Measurements from ENCODE around the gene SHROOM3. TPM values are rescaled to one million over a fixed set of nuclear protein-coding genes. Genes with fewer than 3 reads are reported as not detected.

The SHROOM3 gene
- total and polyA plus RNA-seq, 7 donors = 5.1 to 71.0 (median 28.2) TPM

DNA sequence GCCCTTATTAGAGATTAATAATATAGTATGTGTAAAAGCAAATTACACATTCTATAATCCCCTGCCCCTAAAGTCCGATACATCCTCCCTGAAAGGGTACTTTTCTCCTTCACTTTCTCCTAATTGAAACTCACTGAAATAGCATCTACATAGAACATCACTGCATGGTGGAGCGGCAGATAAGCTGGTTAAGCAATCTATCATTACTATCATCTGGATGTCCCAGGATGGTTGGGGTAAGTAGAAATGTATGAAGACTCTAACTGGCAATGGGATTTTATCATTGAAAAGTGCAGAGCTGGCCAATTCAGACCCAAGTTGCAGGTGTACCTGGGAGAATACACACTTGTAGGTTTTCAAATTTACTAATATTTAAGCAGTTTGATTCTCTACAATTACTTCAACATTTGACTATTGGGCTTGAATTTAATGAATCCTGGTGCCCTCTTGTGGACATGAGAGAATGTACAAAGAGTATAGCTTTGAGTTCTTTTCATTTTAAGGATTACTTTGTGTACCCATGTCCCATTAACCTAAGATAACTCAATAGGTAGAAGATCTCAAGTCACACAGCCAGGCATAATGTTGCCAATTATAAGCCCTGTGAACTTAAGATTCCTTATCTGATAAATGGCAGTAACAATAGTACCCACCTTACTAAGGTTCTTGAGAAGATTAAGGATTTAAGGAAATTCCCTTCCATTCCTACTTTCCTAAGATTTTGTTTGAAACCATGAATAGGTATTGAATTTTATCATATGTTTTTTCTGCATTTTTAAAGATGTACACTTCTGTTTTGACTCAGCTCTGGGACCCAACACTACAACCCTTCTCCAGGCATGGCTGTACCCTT lies 69.8 kb downstream of the SHROOM3 start:
- no peak overlapping the region for H3K4me3 ChIP-seq
- no peaks in the 10 kb centered on the region for H3K4me1 ChIP-seq
- no peaks in the 10 kb centered on the region for H3K27me3 ChIP-seq
- WGBS, 2 donors = 63 to 76% methylated on average over 2 of the region's 2 CpGs
- TF ChIP-seq POLR2AphosphoS5 (IDR thresholded peaks at IDR 0.05) = no peak
- TF ChIP-seq, protein P1, sequence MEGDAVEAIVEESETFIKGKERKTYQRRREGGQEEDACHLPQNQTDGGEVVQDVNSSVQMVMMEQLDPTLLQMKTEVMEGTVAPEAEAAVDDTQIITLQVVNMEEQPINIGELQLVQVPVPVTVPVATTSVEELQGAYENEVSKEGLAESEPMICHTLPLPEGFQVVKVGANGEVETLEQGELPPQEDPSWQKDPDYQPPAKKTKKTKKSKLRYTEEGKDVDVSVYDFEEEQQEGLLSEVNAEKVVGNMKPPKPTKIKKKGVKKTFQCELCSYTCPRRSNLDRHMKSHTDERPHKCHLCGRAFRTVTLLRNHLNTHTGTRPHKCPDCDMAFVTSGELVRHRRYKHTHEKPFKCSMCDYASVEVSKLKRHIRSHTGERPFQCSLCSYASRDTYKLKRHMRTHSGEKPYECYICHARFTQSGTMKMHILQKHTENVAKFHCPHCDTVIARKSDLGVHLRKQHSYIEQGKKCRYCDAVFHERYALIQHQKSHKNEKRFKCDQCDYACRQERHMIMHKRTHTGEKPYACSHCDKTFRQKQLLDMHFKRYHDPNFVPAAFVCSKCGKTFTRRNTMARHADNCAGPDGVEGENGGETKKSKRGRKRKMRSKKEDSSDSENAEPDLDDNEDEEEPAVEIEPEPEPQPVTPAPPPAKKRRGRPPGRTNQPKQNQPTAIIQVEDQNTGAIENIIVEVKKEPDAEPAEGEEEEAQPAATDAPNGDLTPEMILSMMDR (IDR thresholded peaks at IDR 0.05) = peak; percentile 15 to 74 (median 60)
- intact Hi-C loops (cut with DNase I) = loop anchor here (1.0 to 2.0 kb wide), 3 partner anchors 74 to 702 kb away; no protein-coding TSS in a partner anchor
- H3K27ac ChIP-seq = no peak overlapping the region
- no peaks in the 10 kb centered on the region for H3K9me3 ChIP-seq
- no peaks in the 10 kb centered on the region for H3K36me3 ChIP-seq
- no peak for DNase-seq

- no peak for TF ChIP-seq POLR2A (IDR thresholded peaks at IDR 0.05)
- TF ChIP-seq, protein P1 (IDR thresholded peaks at IDR 0.05) = no peak
- no peak for TF ChIP-seq POLR2AphosphoS5 (IDR thresholded peaks at IDR 0.05)
- TF ChIP-seq EP300 (IDR thresholded peaks at IDR 0.05) = no peak
- intact Hi-C loops (cut with DNase I) = loop anchor here (2.0 to 10.0 kb wide), 3 partner anchors 237 to 635 kb away; partner anchors contain the start of gene SEPTIN11
- Histone ChIP-seq H3K9me3 (no peaks in the 10 kb centered on the region), H3K36me3 (no peaks in the 10 kb centered on the region), H3K4me3 (no peak overlapping the region), H3K4me1 (peaks cover 0 to 3% (median 0%) of the 10 kb centered on the region in 4 donors), H3K27me3 (no peaks in the 10 kb centered on the region), H3K27ac (no peak overlapping the region)
- DNase-seq = no peak
- WGBS, 2 donors = 81 to 87% methylated on average over 1 of the region's 1 CpG
Observed at GRCh38 chr4:76511947-76512346, 76.9 kb downstream of the SHROOM3 start.

DNA sequence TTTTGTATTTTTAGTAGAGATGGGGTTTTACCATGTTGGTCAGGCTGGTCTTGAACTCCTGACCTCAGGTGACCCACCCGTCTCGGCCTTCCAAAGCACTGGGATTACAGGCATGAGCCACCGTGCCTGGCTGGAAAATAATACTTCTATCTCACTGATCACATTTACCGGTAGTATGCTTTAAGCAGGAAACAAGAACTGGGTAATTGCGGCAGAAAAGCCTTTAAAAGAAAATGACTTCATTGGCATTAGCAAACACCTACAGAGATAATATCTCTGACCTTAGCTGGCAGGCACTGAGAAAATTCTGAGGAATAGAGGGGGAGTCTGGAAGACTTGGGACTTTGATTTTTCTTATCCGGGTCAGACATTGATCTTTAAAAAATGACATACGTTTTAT lies 78.5 kb downstream of the SHROOM3 start:
- no peaks in the 10 kb centered on the region for H3K36me3 ChIP-seq
- WGBS, 2 donors = 71 to 75% methylated on average over 7 of the region's 7 CpGs
- no peaks in the 10 kb centered on the region for H3K27me3 ChIP-seq
- H3K4me1 ChIP-seq = peaks cover 0 to 3% (median 0%) of the 10 kb centered on the region in 4 donors
- DNase-seq = no peak
- no peak overlapping the region for H3K4me3 ChIP-seq
- no peak for TF ChIP-seq EP300 (IDR thresholded peaks at IDR 0.05)
- TF ChIP-seq, protein P1 (IDR thresholded peaks at IDR 0.05) = no peak
- TF ChIP-seq POLR2AphosphoS5 (IDR thresholded peaks at IDR 0.05) = no peak
- no peak for TF ChIP-seq POLR2A (IDR thresholded peaks at IDR 0.05)
- intact Hi-C loops (cut with DNase I) = loop anchor here (5.0 to 10.0 kb wide), 2 partner anchors 431 to 634 kb away; partner anchors contain the start of gene SEPTIN11
- H3K27ac ChIP-seq = no peak overlapping the region
- H3K9me3 ChIP-seq = no peaks in the 10 kb centered on the region

DNA sequence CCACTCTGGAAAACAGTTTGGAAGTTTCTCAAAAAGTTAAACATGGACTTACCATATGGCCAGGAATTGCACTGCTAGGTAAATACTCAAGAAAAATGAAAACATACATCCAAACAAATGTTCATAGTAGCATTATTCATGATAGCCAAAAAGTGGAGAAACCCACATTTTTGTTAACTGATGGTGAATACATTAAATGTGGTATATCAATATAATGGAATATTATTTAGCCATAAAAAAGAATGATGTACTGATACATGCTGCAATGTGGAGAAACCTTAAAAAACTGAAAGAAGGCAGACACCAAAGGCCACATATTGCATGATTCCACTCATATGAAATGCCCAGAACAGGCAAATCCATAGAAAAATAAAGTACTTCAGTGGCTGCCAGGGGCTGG lies 79.1 kb downstream of the SHROOM3 start:
- intact Hi-C loops (cut with DNase I) = loop anchor here (5.0 to 10.0 kb wide), 2 partner anchors 431 to 633 kb away; partner anchors contain the start of gene SEPTIN11
- Histone ChIP-seq H3K27me3 (no peaks in the 10 kb centered on the region), H3K36me3 (no peaks in the 10 kb centered on the region), H3K4me3 (no peak overlapping the region), H3K27ac (no peak overlapping the region), H3K4me1 (peaks cover 0 to 3% (median 0%) of the 10 kb centered on the region in 4 donors), H3K9me3 (no peaks in the 10 kb centered on the region)
- DNase-seq = no peak
- TF ChIP-seq POLR2AphosphoS5 (IDR thresholded peaks at IDR 0.05) (no peak), EP300 (IDR thresholded peaks at IDR 0.05) (no peak), POLR2A (IDR thresholded peaks at IDR 0.05) (no peak)
- TF ChIP-seq, protein P1 (IDR thresholded peaks at IDR 0.05) = no peak
